AG09319 (cell line): ENCODE results near the gene DACH2.

Experiments
- DNase-seq: peaks from one replicate; pipeline ENCODE4 v3.0.0-alpha.2; 2010; ENCODE audit warnings: low read depth; ENCODE audit errors: extremely low read depth
- CTCF ChIP-seq: IDR thresholded peaks from 2 replicates; pipeline ENCODE4 v1.5.1; 2011; ENCODE audit warnings: low read depth, mild to moderate bottlenecking, inconsistent platforms, low read length, moderate library complexity

DACH2 gene

DNA sequence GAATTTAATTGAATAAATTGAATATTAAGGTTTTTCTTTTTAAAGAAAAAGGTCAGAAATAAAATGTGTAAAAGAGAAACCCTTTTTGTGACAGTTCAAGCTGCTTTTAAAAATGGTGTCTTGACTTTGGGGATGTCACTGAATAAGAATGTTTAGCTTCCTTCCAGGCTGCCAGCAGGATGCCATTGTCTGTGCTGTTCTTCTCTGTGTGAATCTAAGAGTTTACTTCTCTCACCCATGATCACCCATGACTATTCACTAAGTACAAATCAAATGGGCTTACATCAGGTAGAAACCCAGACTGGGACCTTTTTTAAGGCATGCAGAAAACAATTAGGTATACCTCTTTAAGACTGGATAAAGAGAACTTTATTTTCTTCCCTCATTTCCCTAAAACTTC, 115.3 kb downstream of the DACH2 start:
- no peak for DNase-seq
- TF ChIP-seq CTCF, result no peak

- DNase-seq, result no peak
- no peak for TF ChIP-seq CTCF
Observed at GRCh38 chrX:86295293-86295692, 147.0 kb downstream of the DACH2 start.

- no peak for TF ChIP-seq CTCF
- DNase-seq, result no peak
Observed at GRCh38 chrX:86322913-86323312, 174.7 kb downstream of the DACH2 start.

DNA sequence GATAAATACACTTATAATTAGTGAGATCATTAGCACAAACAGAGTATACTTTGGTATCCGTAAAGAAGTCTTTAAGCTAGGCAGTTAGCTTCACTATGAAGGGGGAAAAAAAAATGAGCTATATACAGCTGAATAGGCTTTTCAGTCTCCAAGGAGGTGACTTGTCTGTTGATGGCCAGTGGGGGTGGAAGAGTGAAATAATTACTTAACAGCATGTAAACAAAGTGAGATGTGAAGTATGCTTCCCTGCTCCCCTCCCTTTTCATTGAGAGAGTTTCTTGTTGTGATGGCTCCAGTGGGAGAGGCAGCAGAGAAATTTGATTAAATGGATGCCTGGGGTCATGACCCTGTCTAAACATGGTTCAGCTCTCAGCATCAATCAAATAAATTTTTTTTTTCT, 180.9 kb downstream of the DACH2 start:
- no peak for DNase-seq
- no peak for TF ChIP-seq CTCF

GRCh38 chrX:86348669-86349068, 200.4 kb downstream of the DACH2 start:
- no peak for TF ChIP-seq CTCF
- DNase-seq, result no peak

GRCh38 chrX:86349115-86349514, 200.9 kb downstream of the DACH2 start:
- no peak for DNase-seq
- TF ChIP-seq CTCF, result no peak

DNA sequence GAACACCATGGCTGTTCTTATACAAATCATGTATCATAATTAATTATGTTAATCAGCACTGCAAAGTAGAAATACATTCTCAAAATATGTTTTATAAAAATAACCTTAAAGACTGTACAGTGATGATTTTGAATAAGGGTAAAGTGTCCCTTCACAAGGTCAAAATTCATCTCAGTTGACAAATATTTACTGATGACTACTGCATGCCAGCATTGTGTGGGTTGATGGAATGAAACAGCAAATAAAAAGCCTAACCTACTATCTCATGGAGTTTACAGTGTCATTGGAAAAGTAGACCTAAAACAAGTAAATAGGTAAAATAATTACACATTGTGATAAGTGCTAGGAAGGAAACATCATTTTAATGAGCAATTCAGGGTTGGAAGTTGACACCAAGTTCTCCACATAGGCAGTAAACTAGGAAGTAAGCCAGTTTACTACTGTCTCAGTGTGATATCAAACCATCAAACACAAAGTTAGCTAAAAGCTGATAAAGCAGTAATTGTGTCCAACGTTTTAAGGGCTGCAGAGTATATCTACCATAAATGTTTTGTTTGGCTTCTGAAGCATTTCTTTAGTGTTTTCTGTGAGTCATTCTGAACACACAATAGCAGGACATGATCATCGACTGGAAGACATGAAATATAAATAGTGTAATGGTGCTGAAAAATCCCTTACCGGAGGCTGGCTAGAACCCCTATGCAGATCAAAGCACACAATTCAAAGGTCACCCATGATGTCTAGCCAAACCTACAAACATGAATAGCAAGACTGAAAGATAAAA, 221.8 kb downstream of the DACH2 start:
- no peak for TF ChIP-seq CTCF
- DNase-seq, result no peak
